Cardiac muscle cell (in vitro differentiated cells and primary cell): Measurements from ENCODE around the gene OOSP3. TPM values are rescaled to one million over a fixed set of nuclear protein-coding genes. Genes with fewer than 3 reads are reported as not detected.

ENCODE experiments used
- DNase-seq, 2 donors: peaks; one replicate each; pipeline versions ENCODE4 v3.0.0 to v3.0.0-alpha.2; 2010 to 2017; ENCODE audit warnings: low read depth in 1 of 2, low spot score in 1 of 2
- H3K27ac ChIP-seq: fragments of 200-600 bp; sonication (generic); 2 replicates; pipeline ENCODE4 v1.5.1; 2016
- H3K27me3 ChIP-seq: fragments of 200-600 bp; sonication (generic); 2 replicates; pipeline ENCODE4 v1.6.0; 2016; ENCODE audit warnings: control low read depth
- H3K36me3 ChIP-seq: fragments of 200-600 bp; sonication (generic); 2 replicates; pipeline ENCODE4 v1.5.1; 2016; ENCODE audit warnings: control low read depth
- H3K4me1 ChIP-seq: fragments of 200-600 bp; sonication (generic); 2 replicates; pipeline ENCODE4 v1.8.1; 2017; ENCODE audit warnings: low read depth, mild to moderate bottlenecking, mixed run types
- H3K4me3 ChIP-seq: fragments of 200-600 bp; sonication (generic); 2 replicates; pipeline ENCODE4 v1.5.1; 2016; ENCODE audit warnings: mild to moderate bottlenecking
- H3K9me3 ChIP-seq: fragments of 200-600 bp; sonication (generic); 2 replicates; pipeline ENCODE4 v1.5.1; 2017; ENCODE audit warnings: low read depth, mild to moderate bottlenecking, control low read depth
- polyA plus RNA-seq: library from polyadenylated mRNA; unstranded; fragments of >200 nt; fragmentation: Nextera tagmentation; extraction: Ambion mirVana; gene quantifications from 2 replicates; pipeline ENCODE4 v1.2.1, GENCODE V29; 2016
- total RNA-seq: library from RNA; depleted of rRNA; stranded (reverse); fragments of >200 nt; gene quantifications from 2 replicates; pipeline ENCODE4 v1.2.3, GENCODE V29; 2016
- TF ChIP-seq, protein P1 (sequence below): IDR thresholded peaks from 2 replicates; pipeline ENCODE4 v1.5.1; 2012; ENCODE audit warnings: low read depth, mild to moderate bottlenecking, low read length

Gene OOSP3
- total RNA-seq (not detected in 2 replicates), polyA plus RNA-seq (not detected in 2 replicates)

GRCh38 chr11:59878575-59878974, at the start of gene OOSP3:
Gene OOSP3, plus strand, starts transcription at chr11:59878782. Its CDS starts 27 bp downstream, at chr11:59878809.
- H3K36me3 ChIP-seq: no peaks in the 10 kb centered on the region
- DNase-seq: no peak
- H3K4me3 ChIP-seq: no peak within 1 kb of the TSS
- no peaks in the 10 kb centered on the region for H3K27me3 ChIP-seq
- H3K4me1 ChIP-seq: no peaks in the 10 kb centered on the region
- no peaks in the 10 kb centered on the region for H3K9me3 ChIP-seq
- TF ChIP-seq, protein P1, sequence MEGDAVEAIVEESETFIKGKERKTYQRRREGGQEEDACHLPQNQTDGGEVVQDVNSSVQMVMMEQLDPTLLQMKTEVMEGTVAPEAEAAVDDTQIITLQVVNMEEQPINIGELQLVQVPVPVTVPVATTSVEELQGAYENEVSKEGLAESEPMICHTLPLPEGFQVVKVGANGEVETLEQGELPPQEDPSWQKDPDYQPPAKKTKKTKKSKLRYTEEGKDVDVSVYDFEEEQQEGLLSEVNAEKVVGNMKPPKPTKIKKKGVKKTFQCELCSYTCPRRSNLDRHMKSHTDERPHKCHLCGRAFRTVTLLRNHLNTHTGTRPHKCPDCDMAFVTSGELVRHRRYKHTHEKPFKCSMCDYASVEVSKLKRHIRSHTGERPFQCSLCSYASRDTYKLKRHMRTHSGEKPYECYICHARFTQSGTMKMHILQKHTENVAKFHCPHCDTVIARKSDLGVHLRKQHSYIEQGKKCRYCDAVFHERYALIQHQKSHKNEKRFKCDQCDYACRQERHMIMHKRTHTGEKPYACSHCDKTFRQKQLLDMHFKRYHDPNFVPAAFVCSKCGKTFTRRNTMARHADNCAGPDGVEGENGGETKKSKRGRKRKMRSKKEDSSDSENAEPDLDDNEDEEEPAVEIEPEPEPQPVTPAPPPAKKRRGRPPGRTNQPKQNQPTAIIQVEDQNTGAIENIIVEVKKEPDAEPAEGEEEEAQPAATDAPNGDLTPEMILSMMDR: no peak
- no peak within 1 kb of the TSS for H3K27ac ChIP-seq

DNA sequence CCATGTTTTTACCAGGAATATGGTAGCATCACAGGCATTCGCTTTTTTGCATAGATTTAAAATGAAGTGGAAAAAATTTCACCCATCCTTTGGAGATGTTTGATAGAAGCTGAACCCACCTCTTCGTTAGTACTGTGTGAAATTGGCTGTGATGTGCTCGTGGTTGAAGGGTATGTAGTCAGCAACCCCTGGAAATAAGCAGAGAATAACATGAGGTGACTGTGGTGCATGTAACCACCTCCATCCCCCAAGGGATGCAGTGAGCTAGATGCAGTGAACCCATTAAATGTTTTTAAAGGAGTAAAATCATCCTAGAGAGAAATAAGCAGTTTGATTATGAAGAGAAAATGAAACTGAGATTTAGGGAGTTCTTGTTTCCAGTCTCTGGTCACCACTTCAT, 49.2 kb upstream of the OOSP3 start:
- no peak overlapping the region for H3K4me3 ChIP-seq
- no peak for DNase-seq

DNA sequence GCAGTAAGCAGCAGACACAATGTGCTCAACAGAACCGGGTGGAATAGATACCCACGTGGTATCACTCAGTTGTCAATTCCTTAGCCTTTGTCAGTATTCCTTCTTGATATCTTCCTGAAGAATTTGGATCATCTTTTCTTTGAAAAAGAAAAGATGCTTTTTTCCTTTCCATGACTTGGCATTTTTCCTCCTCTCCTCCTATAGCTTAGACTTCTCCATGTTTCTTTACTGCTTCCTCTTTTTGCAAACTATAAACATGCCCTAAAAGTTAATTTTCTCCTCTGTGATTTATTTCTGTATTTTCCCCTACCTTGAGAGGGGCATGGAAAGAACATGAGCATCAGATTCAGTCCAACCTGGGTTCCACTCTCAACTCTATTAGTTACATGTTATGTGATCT, 45.0 kb upstream of the OOSP3 start:
- H3K4me3 ChIP-seq: no peak overlapping the region
- no peaks in the 10 kb centered on the region for H3K9me3 ChIP-seq
- no peaks in the 10 kb centered on the region for H3K4me1 ChIP-seq
- no peak overlapping the region for H3K27ac ChIP-seq
- no peaks in the 10 kb centered on the region for H3K27me3 ChIP-seq
- no peak for DNase-seq
- TF ChIP-seq, protein P1: no peak
- no peaks in the 10 kb centered on the region for H3K36me3 ChIP-seq

More for the DNA sequence above, 49.2 kb upstream of the OOSP3 start:
- no peaks in the 10 kb centered on the region for H3K9me3 ChIP-seq
- H3K27me3 ChIP-seq: no peaks in the 10 kb centered on the region
- no peak overlapping the region for H3K27ac ChIP-seq
- no peaks in the 10 kb centered on the region for H3K4me1 ChIP-seq
- TF ChIP-seq, protein P1: no peak
- H3K36me3 ChIP-seq: no peaks in the 10 kb centered on the region

- Histone ChIP-seq H3K36me3 (no peaks in the 10 kb centered on the region), H3K27me3 (no peaks in the 10 kb centered on the region), H3K27ac (no peak overlapping the region), H3K9me3 (no peaks in the 10 kb centered on the region), H3K4me1 (no peaks in the 10 kb centered on the region), H3K4me3 (no peak overlapping the region)
- no peak for DNase-seq
- TF ChIP-seq, protein P1: no peak
Measured at GRCh38 chr11:59839615-59840014, 39.0 kb upstream of the OOSP3 start.

- no peak for DNase-seq
- H3K36me3 ChIP-seq: no peaks in the 10 kb centered on the region
- H3K9me3 ChIP-seq: no peaks in the 10 kb centered on the region
- H3K27ac ChIP-seq: no peak overlapping the region
- H3K27me3 ChIP-seq: no peaks in the 10 kb centered on the region
- TF ChIP-seq, protein P1: no peak
- H3K4me1 ChIP-seq: peaks cover 2% of the 10 kb centered on the region
- H3K4me3 ChIP-seq: no peak overlapping the region
Measured at GRCh38 chr11:59841514-59841913, 37.1 kb upstream of the OOSP3 start.

DNA sequence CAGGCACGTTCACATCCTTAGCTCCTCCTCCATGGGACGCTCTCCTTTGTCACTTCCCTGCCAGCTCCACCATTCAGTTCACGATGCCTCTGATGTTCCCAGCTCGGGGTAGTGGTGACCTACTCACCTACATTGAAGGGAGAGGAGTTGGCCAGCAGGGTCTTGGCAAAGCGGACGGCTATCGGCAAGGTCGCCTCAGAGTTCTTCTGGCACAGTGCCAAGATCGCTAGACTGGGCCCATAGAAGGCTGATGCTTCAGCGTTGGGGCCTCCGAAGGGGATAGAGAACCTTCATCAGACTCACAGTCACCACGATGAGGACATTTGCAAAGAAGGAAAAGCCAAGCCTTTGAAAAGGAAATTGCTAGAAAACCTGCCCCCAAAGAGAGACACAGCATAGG, 36.3 kb upstream of the OOSP3 start:
- no peak overlapping the region for H3K4me3 ChIP-seq
- no peak overlapping the region for H3K27ac ChIP-seq
- no peak for DNase-seq
- H3K27me3 ChIP-seq: no peaks in the 10 kb centered on the region
- H3K36me3 ChIP-seq: no peaks in the 10 kb centered on the region
- H3K9me3 ChIP-seq: no peaks in the 10 kb centered on the region
- TF ChIP-seq, protein P1: no peak
- peaks cover 2% of the 10 kb centered on the region for H3K4me1 ChIP-seq
